Heart left ventricle (tissue), 13 donors: ENCODE results near the gene TAPBPL.

Source experiments
- CTCF ChIP-seq, 12 donors: fragments of 200-600 bp; sonication (generic) in 4 of 12; IDR thresholded peaks; one replicate each; pipeline versions ENCODE4 v1.5.0 to v1.8.0; 2018 to 2022; ENCODE audit warnings: antibody characterized with exemption in 12 of 12, mild to moderate bottlenecking in 5 of 12
- POLR2A ChIP-seq, 2 donors: fragments of 450-650 bp; IDR thresholded peaks; one replicate each; pipeline ENCODE4 v1.6.1; 2017; ENCODE audit warnings: antibody characterized with exemption in 2 of 2, mild to moderate bottlenecking in 2 of 2, moderate library complexity in 2 of 2
- donor health status: ischemic (EF 13 %, LVEDD 7.1; RV severe dilation, severe dysfunction).
- donor health status: DM: no; HTN: yes; CAD: no.
- donor health status: DM: no; HTN: no; CAD: no.
- donor health status: ischemic (EF 25% LVEDD 6.9; RV normal size, moderate dysfunction).
- donor health status: ischemic (EF 25% LVEDD 5.7; RV mildly dilated, moderate dysfunction).
- donor health status: ischemic (EF 35%, LVEDD 5.7; RV mildly dilated, moderate dysfunction).
- donor health status: nonischemic (EF 11% LVEDD 7.7; RV severe dilation, severe dysfunction).
- donor health status: DM: yes; HTN: yes; CAD: no.
- donor health status: PGD.
- donor health status: ischemic (EF 29% LVEDD 5.4; RV normal size, mild dysfunction).
- donor health status: nonischemic (EF 23%, LVEDD 6.1; RV moderate dilation, normal function).

GRCh38 chr12:6426882-6427671 lies 24.8 kb upstream of the TAPBPL start:
- TF ChIP-seq CTCF (IDR thresholded peaks at IDR 0.05) (no peak), POLR2A (IDR thresholded peaks at IDR 0.05) (no peak)
